Measurements from ENCODE around the gene GLT1D1. TPM values are rescaled to one million over a fixed set of nuclear protein-coding genes. Genes with fewer than 3 reads are reported as not detected.

GLT1D1 gene
- total and polyA plus RNA-seq, 10 donors: 0.41 to 41.4 (median 13.9) TPM

GRCh38 chr12:128815779-128816642 lies 37.3 kb upstream of the GLT1D1 start:
- WGBS, 5 donors: 67 to 81% (median 80%) methylated on average over 7 of the region's 7 CpGs
- H3K4me3 ChIP-seq: peak overlapping the region in 1 of 8 donors; percentile 97
- intact Hi-C loops (cut with DNase I; ENCODE audit: low total_unique reads): no loop called here

GRCh38 chr12:128816643-128816920 lies 36.7 kb upstream of the GLT1D1 start:
- DNase-seq: no peak
- Histone ChIP-seq H3K36me3 (peaks cover 0 to 59% (median 16%) of the 10 kb centered on the region in 6 donors), H3K4me1 (peaks cover 49 to 100% (median 74%) of the 10 kb centered on the region in 6 donors), H3K27ac (peak overlapping the region in 7 of 8 donors; percentile 78 to 98 (median 94)), H3K4me3 (peak overlapping the region in 1 of 8 donors; percentile 97), H3K27me3 (replicated peaks in 1 of 7) (no peaks in the 10 kb centered on the region), H3K9me3 (no peaks in the 10 kb centered on the region)
- intact Hi-C loops (cut with DNase I; ENCODE audit: low total_unique reads): no loop called here
- TF ChIP-seq CTCF (IDR thresholded peaks at IDR 0.05 in 8 of 11, conservative IDR thresholded peaks at IDR 0.05 in 3 of 11): no peak
- no peak for TF ChIP-seq POLR2A (IDR thresholded peaks at IDR 0.05)
- no peak for TF ChIP-seq POLR2AphosphoS5 (IDR thresholded peaks at IDR 0.05)
- 84 to 98% (median 89%) methylated on average over 4 of the region's 4 CpGs for WGBS, 5 donors

More at GRCh38 chr12:128815779-128816642, 37.3 kb upstream of the GLT1D1 start:
- H3K9me3 ChIP-seq: no peaks in the 10 kb centered on the region
- H3K36me3 ChIP-seq: peaks cover 0 to 55% (median 16%) of the 10 kb centered on the region in 6 donors
- no peaks in the 10 kb centered on the region for H3K27me3 ChIP-seq (replicated peaks in 1 of 7)
- H3K27ac ChIP-seq: peak overlapping the region in 7 of 8 donors; percentile 78 to 98 (median 94)
- H3K4me1 ChIP-seq: peaks cover 48 to 100% (median 74%) of the 10 kb centered on the region in 6 donors
- no peak for DNase-seq
- TF ChIP-seq CTCF (IDR thresholded peaks at IDR 0.05 in 8 of 11, conservative IDR thresholded peaks at IDR 0.05 in 3 of 11) (no peak), POLR2AphosphoS5 (IDR thresholded peaks at IDR 0.05) (no peak), POLR2A (IDR thresholded peaks at IDR 0.05) (no peak)

GRCh38 chr12:128817111-128818015 lies 35.9 kb upstream of the GLT1D1 start:
- no peaks in the 10 kb centered on the region for H3K27me3 ChIP-seq (replicated peaks in 1 of 7)
- peak overlapping the region; percentile 14 to 98 (median 93) for H3K27ac ChIP-seq
- peak; percentile 89 for DNase-seq
- H3K4me1 ChIP-seq: peaks cover 52 to 100% (median 75%) of the 10 kb centered on the region in 6 donors
- H3K36me3 ChIP-seq: peaks cover 0 to 51% (median 16%) of the 10 kb centered on the region in 6 donors
- intact Hi-C loops (cut with DNase I; ENCODE audit: low total_unique reads): no loop called here
- no peak for TF ChIP-seq POLR2A (IDR thresholded peaks at IDR 0.05)
- TF ChIP-seq POLR2AphosphoS5 (IDR thresholded peaks at IDR 0.05): peak; percentile 6 to 58 (median 56)
- peak in 1 of 11 experiments; percentile 19 for TF ChIP-seq CTCF (IDR thresholded peaks at IDR 0.05 in 8 of 11, conservative IDR thresholded peaks at IDR 0.05 in 3 of 11)
- H3K9me3 ChIP-seq: no peaks in the 10 kb centered on the region
- H3K4me3 ChIP-seq: peak overlapping the region in 2 of 8 donors; percentile 7 to 97
- 25 to 37% (median 35%) methylated on average over 8 of the region's 8 CpGs for WGBS, 5 donors

Data from spleen (tissue), 11 donors.